ENCODE results near the gene NOC4L.

Gene NOC4L

DNA sequence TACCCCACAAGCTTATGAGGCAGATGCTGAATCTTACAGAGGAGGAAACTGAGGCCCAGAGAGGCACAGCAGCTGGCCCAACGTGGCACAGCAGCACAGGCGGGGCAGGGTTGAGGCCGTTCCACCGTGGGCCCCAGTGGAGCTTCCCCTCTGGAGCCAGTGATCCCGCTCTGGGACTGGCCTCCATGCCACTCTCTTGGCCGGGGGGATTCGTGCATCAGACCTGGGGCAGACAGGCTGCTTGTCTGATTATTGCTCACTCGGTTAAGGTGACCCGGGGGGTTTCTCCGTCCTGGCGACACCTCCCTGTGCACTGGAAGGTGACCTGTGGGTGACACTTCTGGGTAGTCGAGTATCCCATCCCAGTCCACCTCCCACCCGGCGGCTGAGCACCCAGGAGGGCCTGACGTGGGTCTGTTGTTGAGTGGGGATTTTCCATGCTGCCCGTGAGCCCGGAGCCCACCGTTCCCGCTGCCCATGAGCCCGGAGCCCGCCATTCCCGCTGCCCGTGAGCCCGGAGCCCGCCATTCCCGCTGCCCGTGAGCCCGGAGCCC, 27.8 kb downstream of the NOC4L start:
- DNase-seq, result no peak

DNA sequence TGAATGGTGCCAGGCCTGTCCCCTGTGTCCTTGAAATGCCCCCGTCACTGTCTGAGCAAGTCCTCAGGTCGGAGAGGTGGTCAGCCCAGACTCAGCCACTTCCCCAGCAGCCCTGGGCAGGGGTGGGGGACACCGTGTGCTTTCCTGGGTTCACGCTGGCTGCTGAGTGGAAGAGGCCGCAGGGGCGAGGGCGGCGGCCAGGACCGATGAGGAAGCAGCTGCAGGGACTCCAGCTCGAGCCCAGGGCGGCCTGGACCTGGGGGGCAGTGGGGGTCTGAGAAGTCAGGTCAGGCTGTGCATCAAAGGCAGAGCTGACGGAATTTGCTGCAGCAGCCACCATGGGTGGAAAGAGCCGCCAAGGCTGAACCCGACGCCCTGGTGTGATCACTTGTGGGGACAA, 28.4 kb downstream of the NOC4L start:
- DNase-seq, result no peak

DNA sequence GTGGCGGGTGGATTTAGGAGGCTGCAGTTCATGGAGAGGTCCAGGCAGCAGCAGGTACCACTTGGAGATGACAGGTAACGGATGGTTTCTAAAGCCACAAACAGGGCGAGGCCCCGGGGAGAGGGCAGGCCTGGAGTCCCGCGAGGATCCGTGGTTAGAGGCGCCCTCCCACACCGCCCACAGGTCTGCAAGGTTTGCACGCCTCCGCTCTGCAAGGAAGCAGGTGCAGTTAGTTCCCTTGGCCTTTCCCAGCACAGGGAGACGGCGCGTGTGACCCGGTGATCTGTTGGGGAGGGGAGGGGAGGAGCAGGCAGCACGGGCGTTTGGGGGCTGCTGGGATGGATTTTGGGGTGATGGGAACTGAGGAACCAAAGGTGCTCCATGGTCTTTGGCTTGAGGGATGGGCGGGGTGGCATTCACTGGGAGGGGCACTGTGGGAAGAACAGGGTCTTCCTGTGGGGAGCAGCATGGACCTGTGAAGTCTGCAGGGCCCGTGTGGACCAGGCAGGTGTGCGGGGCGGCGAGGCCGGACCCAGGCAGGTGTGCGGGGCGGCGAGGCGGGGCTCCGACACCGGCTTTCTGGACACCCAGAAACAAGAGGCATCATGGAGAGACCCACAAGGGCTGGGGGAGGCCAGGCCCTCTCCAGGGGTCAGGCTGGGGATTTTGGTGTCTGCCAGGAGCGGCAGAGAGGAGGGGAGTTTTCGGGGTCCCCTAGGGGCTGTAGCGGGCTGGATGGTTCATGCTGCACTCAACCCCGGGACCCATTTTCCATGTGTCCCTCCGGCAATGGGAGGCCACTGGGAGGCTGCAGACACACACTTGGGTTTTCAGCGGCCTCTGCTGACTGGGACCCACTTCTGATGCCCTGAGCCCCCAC, 29.1 kb downstream of the NOC4L start:
- DNase-seq, result no peak

DNA sequence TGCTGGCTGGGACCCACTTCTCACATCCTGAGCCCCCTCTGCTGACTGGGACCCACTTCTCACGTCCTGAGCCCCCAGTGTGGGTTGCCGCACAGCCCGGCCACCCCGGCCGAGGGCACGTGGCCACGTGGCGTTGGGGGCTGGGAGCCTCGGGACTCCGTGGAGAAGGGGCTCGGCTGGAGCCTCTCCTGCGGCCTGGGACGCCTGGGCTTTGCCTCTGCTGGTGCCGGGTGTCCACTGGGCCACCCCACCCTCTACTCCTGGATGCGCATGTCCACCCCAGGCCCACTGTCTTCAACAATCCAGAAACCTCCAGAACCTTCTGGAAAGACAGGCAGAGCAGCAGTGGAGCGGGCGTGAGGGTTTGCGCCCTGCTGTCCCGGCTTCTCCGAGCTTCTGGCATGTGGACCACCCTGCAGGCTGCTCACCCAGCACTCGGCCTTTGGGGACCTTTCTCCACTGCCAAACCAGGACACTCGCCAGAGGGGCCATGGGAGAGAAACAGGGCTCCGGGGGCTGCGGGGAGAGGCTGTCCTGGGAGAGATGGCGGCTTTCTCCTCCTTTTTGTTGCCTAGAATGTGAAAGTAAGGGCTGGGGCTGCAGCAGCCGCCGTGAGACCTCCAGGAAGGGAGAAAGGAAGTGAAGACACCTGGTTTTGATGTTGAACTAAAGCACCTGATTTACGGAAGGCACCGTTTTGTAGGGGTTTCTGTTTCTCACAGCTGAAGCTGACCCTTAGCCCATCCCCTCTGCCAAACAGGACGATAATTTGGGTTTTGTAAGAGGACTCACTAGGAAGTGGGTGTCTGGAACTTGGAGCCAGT, 30.0 kb downstream of the NOC4L start:
- DNase-seq, result no peak

DNA sequence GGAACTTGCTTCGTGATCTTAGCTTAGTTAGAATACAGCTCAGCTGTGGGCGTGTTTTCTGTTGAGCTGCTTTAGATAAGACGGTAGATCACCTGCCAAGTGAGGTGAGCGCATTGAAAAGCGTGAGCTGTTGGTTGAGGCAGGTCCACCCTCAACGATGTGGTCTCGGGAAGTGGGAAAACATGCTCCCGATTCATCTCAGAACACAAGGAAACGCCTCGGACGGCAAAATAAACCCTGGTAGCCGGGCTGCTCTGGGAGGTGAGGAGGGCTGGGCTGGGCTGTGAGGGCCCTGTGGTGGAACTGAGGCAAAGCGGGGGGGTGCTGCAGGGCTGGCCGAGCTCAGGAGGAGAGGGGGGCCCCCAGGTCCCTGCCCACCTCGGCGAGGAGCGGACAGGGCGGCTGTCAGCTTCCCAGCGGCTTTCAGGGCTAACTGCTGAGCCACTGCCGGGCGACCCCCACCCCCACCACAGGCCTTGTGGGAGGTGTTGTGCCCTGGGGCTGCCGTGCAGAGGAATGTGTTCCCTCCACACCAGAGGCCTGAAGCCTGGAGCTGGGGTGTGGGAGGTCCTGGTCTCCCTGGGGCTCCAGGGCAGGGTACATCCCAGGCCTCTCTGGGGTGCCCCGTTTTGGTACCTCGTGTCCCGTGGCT, 30.7 kb downstream of the NOC4L start:
- DNase-seq, result no peak

DNA sequence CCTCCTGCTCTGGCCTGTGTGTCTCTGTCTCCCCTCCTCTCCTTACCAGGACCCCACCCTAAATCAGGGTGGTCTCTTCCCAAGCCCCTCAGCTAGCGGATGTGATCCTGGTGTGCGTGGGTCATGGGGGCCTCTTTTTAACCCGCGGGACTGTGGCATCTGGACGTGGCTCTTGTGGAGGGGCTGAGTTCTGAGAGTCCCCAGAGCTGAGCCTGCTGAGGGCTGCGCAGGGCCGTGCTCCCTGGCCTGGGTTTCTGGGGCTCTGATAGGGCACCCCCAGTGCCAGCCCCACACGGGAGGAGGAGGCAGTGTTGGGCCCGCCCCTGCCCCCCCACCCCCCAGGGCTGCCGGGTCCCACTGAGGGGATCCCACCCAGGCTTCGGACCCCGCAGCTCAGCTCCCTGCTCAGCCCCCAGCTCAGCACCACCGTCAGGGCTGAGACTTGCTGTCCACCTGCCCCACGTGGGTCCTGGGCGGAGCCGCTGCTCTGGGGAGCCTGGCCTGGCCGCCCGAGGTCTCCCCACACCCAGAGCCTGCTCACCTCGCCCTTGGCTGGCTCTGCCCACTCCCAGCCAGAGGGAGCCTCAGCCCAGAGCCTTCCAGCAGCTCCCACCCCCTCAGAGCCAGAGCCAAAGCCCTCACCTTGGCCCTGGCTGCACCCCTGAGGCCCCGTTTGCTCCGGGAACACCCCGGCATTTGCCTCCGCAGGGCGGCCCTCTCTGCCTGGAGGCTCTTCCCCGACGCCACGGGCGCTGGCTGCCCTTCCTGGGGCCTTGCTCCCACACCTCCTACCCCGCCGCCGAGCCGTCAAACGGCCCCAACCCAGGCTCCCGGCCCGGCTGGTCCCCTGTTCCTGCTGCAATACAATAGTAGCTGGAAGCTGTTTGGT, 31.5 kb downstream of the NOC4L start:
- no peak for DNase-seq

DNA sequence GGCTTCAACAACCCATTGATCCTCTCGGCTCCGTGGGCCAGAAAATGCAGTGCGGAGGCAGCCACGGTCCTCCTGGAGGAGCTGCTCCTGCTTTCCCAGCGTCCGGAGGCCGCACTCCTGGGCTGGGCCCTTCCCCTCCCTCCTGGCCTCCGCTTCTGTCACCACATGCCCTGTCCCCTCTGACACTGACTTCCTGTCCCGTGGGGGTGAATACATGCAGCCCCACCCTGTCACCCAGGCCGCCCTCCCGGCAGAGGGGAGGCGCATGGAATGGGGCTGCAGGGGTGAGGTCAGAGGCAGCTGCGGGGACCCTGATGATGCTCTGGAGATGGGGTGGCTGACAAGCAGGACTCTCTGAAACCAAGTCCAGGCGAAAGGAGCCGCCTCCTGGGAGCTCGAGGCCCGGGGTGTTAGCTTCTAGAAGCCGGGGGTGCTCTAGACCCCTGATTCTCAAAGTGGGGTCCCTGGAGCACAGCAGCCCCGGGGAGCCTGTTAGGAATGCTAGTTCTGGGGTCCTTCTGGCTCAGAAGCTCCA, 32.2 kb downstream of the NOC4L start:
- DNase-seq, result no peak

DNA sequence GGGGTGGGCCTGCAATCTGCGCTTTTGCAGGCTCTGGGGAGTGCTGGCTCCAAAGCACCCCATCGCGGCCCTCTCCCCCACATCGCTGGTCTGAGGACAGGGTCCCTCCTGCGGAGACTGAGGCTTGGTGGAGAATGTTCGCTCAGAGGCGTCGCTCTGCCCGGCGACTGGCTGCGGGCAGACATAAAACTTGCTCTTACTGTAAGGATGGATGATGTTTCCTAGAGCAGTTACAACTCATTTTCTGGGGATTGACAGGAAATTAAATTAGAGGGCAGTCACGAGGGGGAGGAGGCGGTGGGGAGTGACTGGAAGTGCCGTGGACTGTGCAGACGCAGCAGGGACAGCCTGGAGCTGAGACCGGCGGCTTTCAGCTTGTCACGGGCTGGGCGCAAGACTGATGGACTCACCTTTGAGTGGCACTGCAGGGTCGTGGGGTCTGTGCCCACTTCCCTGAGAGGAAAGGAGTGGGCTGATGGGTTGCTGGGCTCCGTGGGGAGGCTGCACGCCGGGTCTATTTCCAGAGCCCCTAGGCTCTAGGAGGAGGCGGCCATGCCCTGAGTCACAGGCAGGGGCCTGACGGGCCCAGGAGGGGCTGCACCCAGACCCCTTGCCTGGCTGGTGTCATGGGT, 32.8 kb downstream of the NOC4L start:
- DNase-seq, result no peak

DNA sequence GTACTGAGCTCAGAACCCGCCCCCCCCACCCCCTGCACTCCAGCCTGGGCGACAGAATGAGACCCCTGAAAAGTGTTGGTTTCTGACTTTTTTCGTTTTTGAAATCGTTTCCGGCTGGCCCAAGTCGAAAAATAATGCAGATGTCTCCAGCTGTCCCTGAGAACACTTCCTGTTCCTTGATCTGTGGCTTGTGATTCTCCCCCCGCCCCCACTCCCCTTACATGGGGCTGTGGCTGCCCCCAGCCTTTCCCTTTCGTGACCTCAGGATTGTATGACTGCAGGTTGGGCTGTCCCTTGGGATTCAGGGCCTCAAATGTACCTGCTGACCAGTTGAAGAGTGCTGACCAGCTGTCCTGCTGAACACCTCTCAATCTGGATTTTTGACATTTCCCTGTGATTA, 34.1 kb downstream of the NOC4L start:
- DNase-seq, result no peak

DNA sequence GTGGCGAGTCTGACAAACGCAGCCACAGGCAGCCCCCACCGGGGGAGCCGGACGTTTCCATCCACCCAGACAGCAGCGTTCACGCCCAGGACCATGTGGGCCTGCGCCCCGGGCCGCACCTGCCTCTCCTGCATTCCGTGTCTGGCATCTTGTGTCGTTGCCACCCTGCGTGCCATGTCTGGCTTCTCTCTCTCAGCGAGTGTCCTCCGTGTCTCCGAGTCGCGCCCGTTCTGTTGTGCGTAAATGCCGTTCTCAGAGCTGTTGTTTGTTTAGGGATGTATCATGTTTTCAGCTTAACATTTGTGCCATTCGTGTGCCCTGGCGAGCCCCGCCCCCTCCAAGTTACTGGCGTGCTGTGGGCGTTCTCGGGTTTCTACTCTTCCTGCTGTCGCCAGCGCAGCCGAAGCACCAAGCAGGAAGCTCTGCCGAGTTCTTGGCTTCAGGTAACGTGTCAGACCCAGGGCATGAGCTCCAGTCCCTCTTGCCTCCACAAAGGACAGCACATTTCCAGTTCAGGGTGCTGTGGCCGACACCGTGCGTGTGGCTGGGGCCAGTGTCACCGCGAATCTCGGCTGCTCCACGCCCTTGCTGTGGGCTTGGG, 34.6 kb downstream of the NOC4L start:
- DNase-seq, result no peak

DNA sequence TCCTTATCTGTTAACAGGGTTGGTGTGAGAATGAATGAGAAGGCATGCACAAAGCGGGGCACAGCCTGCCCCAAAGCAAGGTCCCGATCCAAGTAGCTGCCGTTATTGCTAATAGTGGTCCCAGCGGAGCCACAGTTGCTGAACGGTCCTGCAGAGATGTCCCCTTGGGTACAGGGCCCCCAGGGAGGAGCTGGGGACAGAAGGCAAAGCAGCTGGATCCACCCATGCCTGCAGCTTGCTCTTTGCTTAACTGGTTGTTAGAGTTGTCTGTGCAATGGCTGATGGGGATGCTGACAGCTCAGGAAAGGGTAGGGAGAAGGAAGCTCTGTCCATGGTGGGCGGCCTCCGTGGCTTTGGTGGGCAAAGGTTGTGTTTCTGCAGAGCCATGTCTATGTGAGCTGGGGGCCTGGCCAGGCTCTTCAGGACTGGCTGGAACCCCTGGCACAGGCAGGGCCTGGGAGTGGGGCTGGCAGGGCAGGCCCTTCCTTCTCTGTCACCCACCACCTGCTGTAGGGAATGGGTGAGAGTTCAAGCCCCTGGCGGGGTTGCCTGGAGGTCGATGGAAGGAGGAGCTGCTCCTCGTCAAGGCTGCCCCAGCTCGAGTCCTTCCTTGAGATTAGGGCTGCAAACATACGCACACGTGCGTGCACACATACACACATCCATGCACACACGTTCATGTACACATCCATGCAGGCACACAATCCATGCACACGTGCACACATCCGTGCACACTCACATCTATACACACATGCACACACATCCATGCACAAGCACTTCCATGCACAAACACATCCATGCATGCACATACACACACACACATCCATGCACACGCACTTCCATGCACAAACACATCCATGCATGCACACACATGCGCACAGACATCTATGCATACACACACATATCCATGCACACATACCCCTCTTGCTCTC, 35.4 kb downstream of the NOC4L start:
- no peak for DNase-seq

DNA sequence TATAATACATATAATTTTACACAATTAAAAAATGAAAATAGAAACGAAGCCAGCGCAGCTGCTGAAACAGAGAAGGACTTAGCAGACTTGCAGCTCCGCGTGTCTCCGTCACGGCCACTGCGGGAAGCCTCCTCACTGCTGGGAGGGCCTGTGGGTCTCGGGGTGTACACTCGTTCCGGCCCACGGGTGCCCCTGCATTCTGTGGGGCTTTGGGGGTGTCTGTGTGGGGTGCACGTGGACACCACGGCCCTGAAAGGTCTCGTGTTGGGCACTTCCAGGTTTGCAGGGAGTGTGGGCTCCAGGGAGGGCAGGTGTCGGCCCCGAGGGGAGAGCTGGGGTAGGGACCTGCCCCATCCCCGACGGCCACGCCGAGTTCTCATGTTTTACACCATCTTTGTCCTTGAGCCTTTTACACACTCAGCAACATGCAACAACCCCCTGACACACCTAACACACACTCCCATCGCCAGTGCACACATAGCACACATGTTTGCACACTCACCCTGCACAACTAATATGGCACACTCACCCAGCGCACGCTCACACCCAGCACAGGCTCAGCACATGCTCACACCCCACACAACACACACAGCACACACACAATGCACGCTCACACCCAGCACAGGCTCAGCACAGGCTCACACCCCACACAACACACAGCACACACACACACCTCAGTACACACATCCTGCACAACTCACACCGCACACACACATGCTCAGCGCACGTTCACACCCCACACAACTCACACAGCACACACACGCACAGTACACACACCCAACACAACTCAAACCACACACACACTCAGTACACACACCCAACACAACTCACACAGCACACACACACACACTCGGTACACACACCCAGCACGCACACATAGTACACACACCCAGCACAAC, 36.6 kb downstream of the NOC4L start:
- no peak for DNase-seq

DNA sequence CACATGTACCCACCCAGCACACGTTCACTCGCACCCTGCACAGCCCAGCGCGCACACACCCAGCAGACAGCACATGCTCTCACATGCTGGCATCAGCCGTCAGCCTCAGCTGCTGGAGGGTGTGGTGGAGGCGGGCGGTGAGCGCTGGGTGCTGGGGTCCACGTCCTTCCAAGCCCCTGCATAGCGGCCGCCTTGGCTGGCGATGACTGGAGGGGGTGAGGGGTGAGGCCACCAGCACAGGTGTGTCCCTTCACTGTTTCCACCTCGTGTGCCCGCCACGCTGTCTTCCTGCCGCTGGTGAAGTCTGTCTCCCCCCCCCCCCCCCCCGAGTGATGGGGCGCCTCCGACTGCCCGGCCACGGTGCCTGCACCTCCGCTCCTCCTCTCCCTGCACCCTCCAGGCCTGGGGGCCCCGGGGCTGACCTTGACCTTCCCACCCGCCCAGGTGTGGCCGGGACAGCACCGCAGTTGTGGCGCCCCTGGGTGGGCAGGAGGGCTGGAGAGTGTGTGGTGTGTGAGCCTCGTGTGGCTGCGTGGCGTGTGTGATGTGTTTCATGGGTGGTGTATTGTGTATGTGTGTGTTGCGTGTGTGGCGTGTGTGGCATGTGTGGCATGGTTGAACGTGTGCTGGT, 37.4 kb downstream of the NOC4L start:
- no peak for DNase-seq

DNA sequence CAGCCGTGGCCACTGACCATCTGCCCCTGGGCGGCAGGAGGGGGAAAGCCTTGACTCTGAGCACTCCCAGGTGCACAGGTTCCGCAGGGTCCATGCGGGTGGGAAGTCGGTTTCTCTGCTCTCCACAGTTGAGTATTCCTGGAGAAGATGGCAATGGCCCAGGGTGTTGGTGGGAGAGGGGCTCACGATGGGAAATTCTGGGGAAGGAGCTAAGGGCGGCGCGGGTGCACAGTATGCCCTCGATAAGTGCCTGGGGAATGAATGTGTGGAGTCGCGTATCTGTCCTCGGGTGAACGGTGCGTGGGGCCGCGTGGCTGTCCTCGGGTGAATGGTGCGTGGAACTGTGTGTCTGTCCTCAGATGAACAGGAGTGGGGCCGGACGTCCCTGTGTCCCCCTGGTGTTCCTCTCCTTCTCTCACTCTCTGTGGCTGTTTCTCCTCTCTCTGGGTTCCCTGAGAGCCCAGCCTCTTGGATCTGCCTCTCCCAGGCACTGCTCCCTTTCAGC, 38.0 kb downstream of the NOC4L start:
- no peak for DNase-seq

DNA sequence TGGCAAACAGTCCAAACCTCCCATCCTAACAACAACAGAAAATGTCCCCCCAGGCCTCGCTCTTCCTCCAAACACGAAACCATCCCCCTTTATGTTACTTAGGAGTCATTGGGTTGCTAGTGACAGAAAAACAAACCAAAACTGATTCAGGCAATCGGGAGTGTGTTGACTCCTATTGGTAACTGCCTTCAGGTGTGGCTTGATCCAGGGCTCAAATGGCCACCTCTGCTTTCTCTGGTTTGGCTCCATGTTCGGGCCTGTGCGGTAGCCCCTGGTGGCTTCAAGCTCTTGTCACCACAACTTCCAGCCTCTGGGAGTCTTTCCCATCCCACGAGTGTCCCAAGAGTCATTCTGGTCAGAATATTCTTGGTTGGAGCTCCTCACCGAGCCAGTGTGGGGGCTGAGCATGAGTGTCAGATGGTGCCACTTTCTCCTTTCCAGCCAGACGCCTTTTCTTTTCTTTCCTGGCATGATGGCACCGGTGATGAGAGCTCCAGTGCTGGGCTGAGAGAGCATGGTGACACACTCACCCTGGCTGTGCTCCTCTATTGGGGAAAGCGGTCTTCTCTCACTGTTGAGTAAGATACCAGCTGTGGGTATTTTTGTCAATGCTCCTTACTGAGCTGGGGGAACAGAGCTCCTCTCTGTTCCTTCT, 38.6 kb downstream of the NOC4L start:
- DNase-seq, result no peak

DNA sequence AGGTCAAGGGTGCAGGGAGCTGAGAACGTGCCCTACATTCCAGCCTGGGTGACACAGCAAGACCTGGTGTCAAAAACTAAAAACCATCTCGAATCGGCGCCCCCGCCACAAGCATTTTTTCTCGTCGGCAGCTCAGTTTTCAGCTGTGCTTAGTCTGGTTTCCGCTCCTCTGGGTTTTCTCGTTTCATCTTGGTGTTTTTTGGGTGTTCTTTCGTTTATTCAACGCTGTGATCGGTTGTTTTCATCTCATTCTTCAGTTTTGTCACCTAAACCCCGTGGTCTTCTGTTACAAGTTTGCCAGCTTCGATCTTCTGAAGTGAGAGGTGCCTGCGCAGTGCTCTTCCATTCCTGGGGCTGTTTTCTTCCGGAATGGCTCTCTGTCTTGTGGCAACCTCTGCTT, 41.4 kb downstream of the NOC4L start:
- no peak for DNase-seq

DNA sequence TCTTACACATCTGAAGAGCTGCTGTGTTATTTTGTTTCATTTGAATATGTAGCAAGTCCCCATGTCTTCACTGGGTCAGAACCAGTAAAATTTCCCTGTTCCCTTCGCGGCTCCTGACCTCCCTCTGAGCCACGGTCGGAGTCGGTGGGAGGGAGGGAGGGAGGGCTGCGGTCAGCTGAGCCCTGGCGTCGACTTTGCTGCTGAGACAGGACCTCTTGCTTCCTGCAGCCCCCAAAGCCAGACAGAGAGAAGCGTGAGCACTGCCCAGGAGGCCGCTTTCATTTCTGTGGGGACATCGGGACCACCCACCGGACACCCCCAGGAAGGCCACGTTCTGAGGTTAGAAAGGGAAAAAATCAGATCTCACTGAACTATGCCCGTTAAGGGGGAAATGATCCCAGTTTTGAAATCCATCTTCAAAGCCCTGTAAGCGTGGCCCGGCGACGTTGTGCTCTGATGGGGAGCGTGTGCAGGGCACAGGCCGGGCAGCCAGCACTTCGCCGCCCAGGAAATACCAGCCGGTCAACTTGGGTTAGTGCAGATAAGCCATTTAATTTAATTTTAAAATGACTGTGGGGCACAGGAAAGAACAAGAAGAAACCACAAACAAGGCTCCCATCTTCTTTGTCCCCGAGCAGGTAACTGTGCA, 42.1 kb downstream of the NOC4L start:
- DNase-seq, result no peak
